HepG2 (cell line): ENCODE results near the gene TSHZ2. TPM values are rescaled to one million over a fixed set of nuclear protein-coding genes. Genes with fewer than 3 reads are reported as not detected.
A peak's percentile ranks its signal among the peaks of the same experiment; 100 is the strongest.

Experiments used
- BHLHE40 ChIP-seq: IDR thresholded peaks from 2 replicates; pipeline ENCODE4 v1.6.1; 2011; ENCODE audit warnings: low read length, improper control_type of control experiment
- CEBPB ChIP-seq: IDR thresholded peaks from 2 replicates; pipeline ENCODE4 v1.6.1; 2011; ENCODE audit warnings: low read depth, low read length, improper control_type of control experiment, borderline replicate concordance
- GATA4 ChIP-seq: sonication (generic); IDR thresholded peaks from 2 replicates; pipeline ENCODE4 v1.6.1; 2016; ENCODE audit warnings: antibody characterized with exemption, low read depth, borderline replicate concordance
- GATAD2A ChIP-seq: IDR thresholded peaks from 2 replicates; pipeline ENCODE4 v1.6.1; 2016
- HMGA1 ChIP-seq: sonication (generic); formaldehyde crosslinking; conservative IDR thresholded peaks from 2 replicates; pipeline ENCODE4 v1.4.0; 2020; ENCODE audit warnings: missing genetic modification reagents
- HOXA9 ChIP-seq: sonication (generic); formaldehyde crosslinking; IDR thresholded peaks from 2 replicates; pipeline ENCODE4 v1.8.1; 2022; ENCODE audit warnings: missing genetic modification reagents, mild to moderate bottlenecking, moderate library complexity, borderline replicate concordance
- MYNN ChIP-seq: sonication (generic); formaldehyde crosslinking; IDR thresholded peaks from 2 replicates; pipeline ENCODE4 v1.4.0; 2020; ENCODE audit warnings: mild to moderate bottlenecking, low read depth, missing genetic modification reagents
- NFAT5 ChIP-seq: sonication (generic); formaldehyde crosslinking; IDR thresholded peaks from 2 replicates; pipeline ENCODE4 v1.4.0; 2020; ENCODE audit warnings: missing genetic modification reagents
- NFE2L2 ChIP-seq: fragments of 150-350 bp; IDR thresholded peaks from 2 replicates; pipeline ENCODE4 v1.6.1; 2014; ENCODE audit warnings: low read length
- NFRKB ChIP-seq: fragments of 450-650 bp; IDR thresholded peaks from 2 replicates; pipeline ENCODE4 v1.6.1; 2017
- PHB2 ChIP-seq: fragments of 450-650 bp; IDR thresholded peaks from 2 replicates; pipeline ENCODE4 v1.6.1; 2018; ENCODE audit not compliant: partially characterized antibody
- RERE ChIP-seq: IDR thresholded peaks from 2 replicates; pipeline ENCODE4 v1.6.1; 2016; ENCODE audit warnings: low read depth, missing genetic modification reagents, missing compliant biosample characterization
- ZKSCAN8 ChIP-seq: IDR thresholded peaks from 2 replicates; pipeline ENCODE4 v1.6.1; 2016; ENCODE audit warnings: borderline replicate concordance, missing genetic modification reagents, missing compliant biosample characterization
- ZMYM2 ChIP-seq: sonication (generic); formaldehyde crosslinking; IDR thresholded peaks from 2 replicates; pipeline ENCODE4 v1.8.0; 2022; ENCODE audit warnings: mild to moderate bottlenecking, missing genetic modification reagents
- ZNF230 ChIP-seq: sonication (generic); formaldehyde crosslinking; IDR thresholded peaks from 2 replicates; pipeline ENCODE4 v1.4.0; 2020; ENCODE audit warnings: mild to moderate bottlenecking, missing genetic modification reagents
- polyA plus RNA-seq, 8 experiments: library from polyadenylated mRNA; depleted of rRNA in 3 of 8; stranded (reverse) in 7 of 8; unstranded in 1 of 8; fragments of >200 nt; fragmentation: Illumina TruSeq in 4 of 8; extraction: Trizol in 4 of 8; gene quantifications; 2 replicates each; pipeline versions ENCODE4 v1.2.1 to v1.2.3, GENCODE V29; 2011 to 2016; ENCODE audit warnings: low read depth in 4 of 8, missing spikeins in 1 of 8, mixed read lengths in 1 of 8; ENCODE audit not compliant: insufficient read depth in 1 of 8
- total RNA-seq, 5 experiments: library from RNA; depleted of rRNA; stranded (reverse); fragments of >200 nt; fragmentation: Illumina TruSeq; extraction: Trizol; gene quantifications; 2 replicates each; pipeline ENCODE4 v1.2.3, GENCODE V29; 2016; ENCODE audit warnings: low read depth in 1 of 5
- TF ChIP-seq, protein P1 (sequence below): sonication (generic); formaldehyde crosslinking; IDR thresholded peaks from 2 replicates; pipeline ENCODE4 v1.8.1; 2022; ENCODE audit warnings: low read depth, mild to moderate bottlenecking, missing genetic modification reagents

Gene TSHZ2
- total and polyA plus RNA-seq, 2 of the 13 experiments (the other 11 are each of a cell fraction or from before 2014, with no cell fraction given): 0.01 TPM; not detected in 1

- TF ChIP-seq HOXA9 (CRISPR knock-in tag) (no peak), BHLHE40 (peak; percentile 52; the same call in 1 of the 2 replicates), NFRKB (no peak), HMGA1 (CRISPR knock-in tag) (no peak), ZKSCAN8 (CRISPR knock-in tag) (peak; percentile 53; the same call in 1 of the 2 replicates), ZNF230 (CRISPR knock-in tag) (no peak), PHB2 (no peak), RERE (CRISPR knock-in tag) (peak; percentile 52; the same call in 1 of the 2 replicates), GATA4 (peak; percentile 69; the same call in 1 of the 2 replicates), NFE2L2 (no peak), GATAD2A (CRISPR knock-in tag) (peak; percentile 97), ZMYM2 (CRISPR knock-in tag) (no peak; the same call in 1 of the 2 replicates), CEBPB (peak; percentile 90), MYNN (CRISPR knock-in tag) (no peak), NFAT5 (CRISPR knock-in tag) (no peak)
- TF ChIP-seq, protein P1, sequence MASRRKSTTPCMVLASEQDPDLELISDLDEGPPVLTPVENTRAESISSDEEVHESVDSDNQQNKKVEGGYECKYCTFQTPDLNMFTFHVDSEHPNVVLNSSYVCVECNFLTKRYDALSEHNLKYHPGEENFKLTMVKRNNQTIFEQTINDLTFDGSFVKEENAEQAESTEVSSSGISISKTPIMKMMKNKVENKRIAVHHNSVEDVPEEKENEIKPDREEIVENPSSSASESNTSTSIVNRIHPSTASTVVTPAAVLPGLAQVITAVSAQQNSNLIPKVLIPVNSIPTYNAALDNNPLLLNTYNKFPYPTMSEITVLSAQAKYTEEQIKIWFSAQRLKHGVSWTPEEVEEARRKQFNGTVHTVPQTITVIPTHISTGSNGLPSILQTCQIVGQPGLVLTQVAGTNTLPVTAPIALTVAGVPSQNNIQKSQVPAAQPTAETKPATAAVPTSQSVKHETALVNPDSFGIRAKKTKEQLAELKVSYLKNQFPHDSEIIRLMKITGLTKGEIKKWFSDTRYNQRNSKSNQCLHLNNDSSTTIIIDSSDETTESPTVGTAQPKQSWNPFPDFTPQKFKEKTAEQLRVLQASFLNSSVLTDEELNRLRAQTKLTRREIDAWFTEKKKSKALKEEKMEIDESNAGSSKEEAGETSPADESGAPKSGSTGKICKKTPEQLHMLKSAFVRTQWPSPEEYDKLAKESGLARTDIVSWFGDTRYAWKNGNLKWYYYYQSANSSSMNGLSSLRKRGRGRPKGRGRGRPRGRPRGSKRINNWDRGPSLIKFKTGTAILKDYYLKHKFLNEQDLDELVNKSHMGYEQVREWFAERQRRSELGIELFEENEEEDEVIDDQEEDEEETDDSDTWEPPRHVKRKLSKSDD (CRISPR knock-in tag): no peak
Measured at GRCh38 chr20:53081916-53082863, 110.0 kb downstream of the TSHZ2 start (continued).
